ENCODE results near the gene CD2BP2.

GRCh38 chr16:30349675-30350074 is 5.4 kb downstream of the CD2BP2 start:
- TF ChIP-seq POLR2A (IDR thresholded peaks at IDR 0.05) = no peak
- no peak for TF ChIP-seq CTCF (IDR thresholded peaks at IDR 0.05)
- TF ChIP-seq POLR2AphosphoS5 (IDR thresholded peaks at IDR 0.05) = no peak

Measured in upper lobe of left lung (tissue), 4 donors.